HepG2 (cell line): ENCODE results near the gene RCAN2. TPM values are rescaled to one million over a fixed set of nuclear protein-coding genes. Genes with fewer than 3 reads are reported as not detected.

Experiments used
- ATAC-seq: fragments of 200-7000 bp; cut with Tn5 transposase; 3 replicates; pipeline ENCODE4 v1.9.1; 2020; ENCODE audit warnings: mild to moderate bottlenecking, moderate library complexity
- BruUV-seq: library from RNA; stranded (reverse); fragments of 400-500 nt; replicated peaks from 2 replicates; lab custom pipeline; 2021; lab: Mats Ljungman, UMichigan
- CTCF ChIA-PET: fragments of 300-600 bp; formaldehyde crosslinking; extraction: SDS; loops from one replicate; lab custom pipeline; 2021; ENCODE audit warnings: low total read pairs, inconsistent platforms, low intra/inter-chr PET ratio; lab: Yijun Ruan, JAX
- POLR2A ChIA-PET: fragments of 350-600 bp; sonication (Branson Sonifier 250); formaldehyde crosslinking; loops from one replicate; lab custom pipeline; 2020; ENCODE audit warnings: antibody characterized with exemption, inconsistent platforms; lab: Yijun Ruan, JAX
- DNase-seq: peaks from one replicate; pipeline ENCODE4 v3.0.0-alpha.2; 2015; ENCODE audit warnings: low spot score
- FAIRE-seq: peaks from 3 replicates; lab custom pipeline; 2011; peaks lifted over from hg19 to GRCh38; lab: Jason Lieb, UNC
- H2AFZ ChIP-seq: one replicate; pipeline ENCODE4 v1.6.1; 2011; ENCODE audit warnings: low read length, inconsistent platforms
- H3K27ac ChIP-seq: fragments of 300-600 bp; 3 replicates; pipeline ENCODE4 v1.8.0; 2011; ENCODE audit warnings: mixed run types, mild to moderate bottlenecking, mixed read lengths, low read length, inconsistent platforms; ENCODE audit not compliant: insufficient read depth; ENCODE audit errors: extremely low read length
- H3K27me3 ChIP-seq, 2 experiments: fragments of 200-600 bp in 1 of 2; 2 replicates in 1 of 2; 3 replicates in 1 of 2; pipeline versions ENCODE4 v1.6.0 to v1.8.0; 2011; ENCODE audit warnings: low read length in 2 of 2, mild to moderate bottlenecking in 2 of 2, moderate library complexity in 2 of 2, inconsistent platforms in 1 of 2; ENCODE audit not compliant: insufficient read depth in 2 of 2, control insufficient read depth in 1 of 2
- H3K36me3 ChIP-seq, 2 experiments: fragments of 200-600 bp in 1 of 2; replicated peaks in 1 of 2; 2 replicates in 1 of 2; 3 replicates in 1 of 2; pipeline versions ENCODE4 v1.5.1 to v1.8.0; 2011; ENCODE audit warnings: low read length in 2 of 2, inconsistent platforms in 1 of 2; ENCODE audit not compliant: insufficient read depth in 2 of 2, control insufficient read depth in 1 of 2
- H3K4me1 ChIP-seq: 2 replicates; pipeline ENCODE4 v1.5.1; 2012; ENCODE audit warnings: low read length, inconsistent platforms; ENCODE audit not compliant: insufficient read depth
- H3K4me2 ChIP-seq: 2 replicates; pipeline ENCODE4 v1.6.0; 2011; ENCODE audit warnings: low read depth, low read length, inconsistent platforms
- H3K4me3 ChIP-seq, 3 experiments: fragments of 200-600 bp in 1 of 3; sonication (generic), shearing (Covaris generic) in 1 of 3; replicated peaks in 1 of 3; 2 replicates each; pipeline ENCODE4 v1.5.1; 2011 to 2016; ENCODE audit warnings: low read length in 3 of 3, inconsistent platforms in 2 of 3, low read depth in 2 of 3, mild to moderate bottlenecking in 2 of 3, control low read depth in 1 of 3, mixed read lengths in 1 of 3; ENCODE audit not compliant: insufficient read depth in 1 of 3
- H3K79me2 ChIP-seq: one replicate; pipeline ENCODE4 v1.6.1; 2011; ENCODE audit warnings: low read length, inconsistent platforms; ENCODE audit not compliant: insufficient read depth
- H3K9ac ChIP-seq: 2 replicates; pipeline ENCODE4 v1.6.0; 2011; ENCODE audit warnings: mild to moderate bottlenecking, low read depth, low read length, inconsistent platforms; ENCODE audit not compliant: insufficient read depth
- H3K9me3 ChIP-seq: 2 replicates; pipeline ENCODE4 v1.5.1; 2012; ENCODE audit warnings: mild to moderate bottlenecking, low read length
- H4K20me1 ChIP-seq: 2 replicates; pipeline ENCODE4 v1.6.0; 2011; ENCODE audit warnings: inconsistent platforms, mild to moderate bottlenecking, low read length, moderate library complexity; ENCODE audit not compliant: insufficient read depth
- ARNTL ChIP-seq: sonication (generic); formaldehyde crosslinking; IDR thresholded peaks from 2 replicates; pipeline ENCODE4 v1.4.0; 2020; ENCODE audit warnings: mild to moderate bottlenecking, missing genetic modification reagents
- ATF3 ChIP-seq: sonication (generic); formaldehyde crosslinking; IDR thresholded peaks from 2 replicates; pipeline ENCODE4 v1.4.0; 2020; ENCODE audit warnings: missing genetic modification reagents
- GLI4 ChIP-seq: sonication (generic); formaldehyde crosslinking; IDR thresholded peaks from 2 replicates; pipeline ENCODE4 v1.5.1; 2020; ENCODE audit warnings: missing genetic modification reagents, mild to moderate bottlenecking, moderate library complexity, borderline replicate concordance
- KDM4B ChIP-seq: sonication (generic); formaldehyde crosslinking; IDR thresholded peaks from 2 replicates; pipeline ENCODE4 v1.4.0; 2020; ENCODE audit warnings: missing genetic modification reagents
- LRRFIP1 ChIP-seq: sonication (generic); formaldehyde crosslinking; conservative IDR thresholded peaks from 2 replicates; pipeline ENCODE4 v1.4.0; 2020; ENCODE audit warnings: missing genetic modification reagents
- POLR2A ChIP-seq, 2 experiments: IDR thresholded peaks; 2 replicates each; pipeline ENCODE4 v1.6.1; 2011; ENCODE audit warnings: low read depth in 2 of 2, low read length in 2 of 2, mild to moderate bottlenecking in 1 of 2, moderate library complexity in 1 of 2; ENCODE audit not compliant: insufficient read depth in 1 of 2
- TAF15 ChIP-seq: fragments of 200-400 bp; formaldehyde crosslinking; IDR thresholded peaks from one replicate; pipeline ENCODE4 v1.6.1; 2018; ENCODE audit warnings: mild to moderate bottlenecking, low read depth, low read length; ENCODE audit not compliant: poor library complexity, severe bottlenecking
- ZBTB38 ChIP-seq: sonication (generic); formaldehyde crosslinking; IDR thresholded peaks from 2 replicates; pipeline ENCODE4 v1.5.1; 2020; ENCODE audit warnings: mild to moderate bottlenecking, missing genetic modification reagents
- ZNF251 ChIP-seq: sonication (generic); formaldehyde crosslinking; IDR thresholded peaks from 2 replicates; pipeline ENCODE4 v1.9.0; 2021; ENCODE audit warnings: mild to moderate bottlenecking, missing genetic modification reagents
- ZNF451 ChIP-seq: sonication (generic); formaldehyde crosslinking; IDR thresholded peaks from 2 replicates; pipeline ENCODE4 v1.5.0; 2020; ENCODE audit warnings: mild to moderate bottlenecking, missing genetic modification reagents
- ZNF496 ChIP-seq: sonication (generic); formaldehyde crosslinking; IDR thresholded peaks from 2 replicates; pipeline ENCODE4 v1.8.1; 2023; ENCODE audit warnings: mild to moderate bottlenecking, moderate library complexity, missing genetic modification reagents; ENCODE audit not compliant: insufficient replicate concordance
- ZNF605 ChIP-seq: sonication (generic); formaldehyde crosslinking; IDR thresholded peaks from 2 replicates; pipeline ENCODE4 v1.8.0; 2022; ENCODE audit warnings: mild to moderate bottlenecking, missing genetic modification reagents
- ZSCAN29 ChIP-seq: sonication (generic); formaldehyde crosslinking; conservative IDR thresholded peaks from 2 replicates; pipeline ENCODE4 v1.4.0; 2020; ENCODE audit warnings: mild to moderate bottlenecking, missing genetic modification reagents
- ZSCAN5A ChIP-seq: sonication (generic); formaldehyde crosslinking; IDR thresholded peaks from 2 replicates; pipeline ENCODE4 v1.8.0; 2022; ENCODE audit warnings: mild to moderate bottlenecking, missing genetic modification reagents, borderline replicate concordance
- WGBS: methylation state at CpG from one replicate; pipeline ENCODE4 v1.1.6; 2017; ENCODE audit warnings: low lambda C conversion rate; 5-methylcytosine and 5-hydroxymethylcytosine counted together
- in situ Hi-C: cut with HindIII; loops from 2 replicates; pipeline ENCODE4 v1.10.0; 2017; ENCODE audit warnings: low pct_unique_long_range_greater_than_20kb; ENCODE audit not compliant: extremely low pct_ligation_motif_present
- intact Hi-C: fragments of 100-400 bp; cut with micrococcal nuclease; formaldehyde crosslinking; loops from one replicate; pipeline ENCODE4 v1.10.0; 2022; ENCODE audit not compliant: unreplicated experiment
- polyA plus RNA-seq, 8 experiments: library from polyadenylated mRNA; depleted of rRNA in 3 of 8; stranded (reverse) in 7 of 8; unstranded in 1 of 8; fragments of >200 nt; fragmentation: Illumina TruSeq in 4 of 8; extraction: Trizol in 4 of 8; gene quantifications; 2 replicates each; pipeline versions ENCODE4 v1.2.1 to v1.2.3, GENCODE V29; 2011 to 2016; ENCODE audit warnings: low read depth in 4 of 8, missing spikeins in 1 of 8, mixed read lengths in 1 of 8; ENCODE audit not compliant: insufficient read depth in 1 of 8
- total RNA-seq, 5 experiments: library from RNA; depleted of rRNA; stranded (reverse); fragments of >200 nt; fragmentation: Illumina TruSeq; extraction: Trizol; gene quantifications; 2 replicates each; pipeline ENCODE4 v1.2.3, GENCODE V29; 2016; ENCODE audit warnings: low read depth in 1 of 5
- TF ChIP-seq, protein P1 (sequence below): sonication (generic); formaldehyde crosslinking; IDR thresholded peaks from 2 replicates; pipeline ENCODE4 v1.5.0; 2020; ENCODE audit warnings: mild to moderate bottlenecking, missing genetic modification reagents
- TF ChIP-seq, protein P2 (sequence below): sonication (generic); formaldehyde crosslinking; IDR thresholded peaks from 2 replicates; pipeline ENCODE4 v1.5.0; 2020; ENCODE audit warnings: mild to moderate bottlenecking, missing genetic modification reagents

RCAN2 gene
- total and polyA plus RNA-seq, 2 of the 13 experiments (the other 11 are each of a cell fraction or from before 2014, with no cell fraction given): not detected

DNA sequence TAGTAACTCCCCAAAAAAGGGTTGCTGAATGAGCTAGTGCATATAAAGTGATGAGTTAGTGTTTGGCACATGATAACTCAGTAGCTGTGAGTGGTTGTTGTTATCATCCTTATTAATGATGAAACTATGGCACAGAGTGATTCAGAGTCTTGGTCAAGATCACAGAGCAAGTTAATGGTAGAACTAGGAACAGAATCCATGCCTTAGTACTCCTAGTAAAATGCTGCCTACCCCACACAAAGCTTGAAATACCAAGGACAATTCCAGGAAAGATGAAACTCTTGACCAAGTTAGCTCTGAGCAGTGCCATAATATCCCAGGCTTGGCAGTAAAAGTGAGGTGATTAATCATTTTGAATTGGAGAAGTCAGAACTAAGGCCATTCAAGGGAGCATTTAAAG is 211.4 kb downstream of the RCAN2 start (continued):
- TF ChIP-seq ZNF605 (no peak), KDM4B (no peak), ZBTB38 (CRISPR knock-in tag) (no peak), ZNF251 (CRISPR knock-in tag) (no peak)

- H4K20me1 ChIP-seq: no peaks in the 10 kb centered on the region
- in situ Hi-C loops (no loop called here), intact Hi-C loops (no loop called here)
- no peak overlapping the region for H3K4me2 ChIP-seq
- no peaks in the 10 kb centered on the region for H3K4me1 ChIP-seq
- no peaks in the 10 kb centered on the region for H3K36me3 ChIP-seq
- no TSS peak for BruUV-seq
- no peak overlapping the region for H3K27ac ChIP-seq
- no peak overlapping the region for H2AFZ ChIP-seq
- no peak for FAIRE-seq
- no peak overlapping the region for H3K4me3 ChIP-seq
- no peak for ATAC-seq
- no peak for DNase-seq
- CTCF ChIA-PET: no interaction called here
- 0% methylated on average over 2 of the region's 2 CpGs for WGBS
- POLR2A ChIA-PET: no interaction called here
- no peaks in the 10 kb centered on the region for H3K27me3 ChIP-seq
- H3K9me3 ChIP-seq: no peaks in the 10 kb centered on the region
- H3K79me2 ChIP-seq: no peaks in the 10 kb centered on the region
- no peak overlapping the region for H3K9ac ChIP-seq
- no peak for TF ChIP-seq ATF3 (CRISPR knock-in tag)
- TF ChIP-seq ARNTL (CRISPR knock-in tag): no peak
- TF ChIP-seq LRRFIP1 (CRISPR knock-in tag): no peak
- TF ChIP-seq ZSCAN5A (CRISPR knock-in tag): no peak
- no peak for TF ChIP-seq POLR2A (IDR thresholded peaks at IDR 0.05; ENCODE audit: insufficient read depth in 1 of 2, low read depth in 2 of 2, low read length in 2 of 2)
- TF ChIP-seq, protein P1, sequence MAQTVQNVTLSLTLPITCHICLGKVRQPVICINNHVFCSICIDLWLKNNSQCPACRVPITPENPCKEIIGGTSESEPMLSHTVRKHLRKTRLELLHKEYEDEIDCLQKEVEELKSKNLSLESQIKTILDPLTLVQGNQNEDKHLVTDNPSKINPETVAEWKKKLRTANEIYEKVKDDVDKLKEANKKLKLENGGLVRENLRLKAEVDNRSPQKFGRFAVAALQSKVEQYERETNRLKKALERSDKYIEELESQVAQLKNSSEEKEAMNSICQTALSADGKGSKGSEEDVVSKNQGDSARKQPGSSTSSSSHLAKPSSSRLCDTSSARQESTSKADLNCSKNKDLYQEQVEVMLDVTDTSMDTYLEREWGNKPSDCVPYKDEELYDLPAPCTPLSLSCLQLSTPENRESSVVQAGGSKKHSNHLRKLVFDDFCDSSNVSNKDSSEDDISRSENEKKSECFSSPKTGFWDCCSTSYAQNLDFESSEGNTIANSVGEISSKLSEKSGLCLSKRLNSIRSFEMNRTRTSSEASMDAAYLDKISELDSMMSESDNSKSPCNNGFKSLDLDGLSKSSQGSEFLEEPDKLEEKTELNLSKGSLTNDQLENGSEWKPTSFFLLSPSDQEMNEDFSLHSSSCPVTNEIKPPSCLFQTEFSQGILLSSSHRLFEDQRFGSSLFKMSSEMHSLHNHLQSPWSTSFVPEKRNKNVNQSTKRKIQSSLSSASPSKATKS (CRISPR knock-in tag): no peak
- TF ChIP-seq, protein P2, sequence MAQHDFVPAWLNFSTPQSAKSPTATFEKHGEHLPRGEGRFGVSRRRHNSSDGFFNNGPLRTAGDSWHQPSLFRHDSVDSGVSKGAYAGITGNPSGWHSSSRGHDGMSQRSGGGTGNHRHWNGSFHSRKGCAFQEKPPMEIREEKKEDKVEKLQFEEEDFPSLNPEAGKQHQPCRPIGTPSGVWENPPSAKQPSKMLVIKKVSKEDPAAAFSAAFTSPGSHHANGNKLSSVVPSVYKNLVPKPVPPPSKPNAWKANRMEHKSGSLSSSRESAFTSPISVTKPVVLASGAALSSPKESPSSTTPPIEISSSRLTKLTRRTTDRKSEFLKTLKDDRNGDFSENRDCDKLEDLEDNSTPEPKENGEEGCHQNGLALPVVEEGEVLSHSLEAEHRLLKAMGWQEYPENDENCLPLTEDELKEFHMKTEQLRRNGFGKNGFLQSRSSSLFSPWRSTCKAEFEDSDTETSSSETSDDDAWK (CRISPR knock-in tag): no peak
- TF ChIP-seq TAF15: no peak
- TF ChIP-seq GLI4 (CRISPR knock-in tag): no peak
- no peak for TF ChIP-seq ZNF451 (CRISPR knock-in tag)
- TF ChIP-seq ZSCAN29 (CRISPR knock-in tag): no peak
- no peak for TF ChIP-seq ZNF496 (CRISPR knock-in tag)
Measured at GRCh38 chr6:46276576-46277142, 214.6 kb downstream of the RCAN2 start.
